ACC112 (cell line): Measurements from ENCODE around the gene NXNL1.

Source experiments
- H2AFZ ChIP-seq: fragments of 200-600 bp; sonication (generic); one replicate; pipeline ENCODE4 v1.6.0; 2017; ENCODE audit warnings: antibody characterized with exemption, low read length; ENCODE audit not compliant: unreplicated experiment
- H3K27ac ChIP-seq: fragments of 200-600 bp; sonication (generic); 2 replicates; pipeline ENCODE4 v1.5.1; 2014; ENCODE audit warnings: low read depth, mild to moderate bottlenecking, antibody characterized with exemption, low read length, moderate library complexity
- H3K27me3 ChIP-seq: fragments of 200-600 bp; sonication (generic); 2 replicates; pipeline ENCODE4 v1.6.1; 2014; ENCODE audit warnings: mild to moderate bottlenecking, antibody characterized with exemption, low read length, moderate library complexity, mixed read lengths; ENCODE audit not compliant: insufficient read depth
- H3K36me3 ChIP-seq: fragments of 200-600 bp; sonication (generic); 2 replicates; pipeline ENCODE4 v1.6.1; 2016; ENCODE audit warnings: mild to moderate bottlenecking, antibody characterized with exemption, low read length, moderate library complexity, mixed read lengths; ENCODE audit not compliant: insufficient read depth
- H3K4me1 ChIP-seq: fragments of 200-600 bp; sonication (generic); one replicate; pipeline ENCODE4 v1.6.1; 2016; ENCODE audit warnings: low read length, mixed read lengths; ENCODE audit not compliant: insufficient read depth, unreplicated experiment, control insufficient read depth
- H3K4me3 ChIP-seq: fragments of 200-600 bp; sonication (generic); 2 replicates; pipeline ENCODE4 v1.5.1; 2014; ENCODE audit warnings: mild to moderate bottlenecking, low read depth, low read length
- H3K79me2 ChIP-seq: fragments of 200-600 bp; sonication (generic); one replicate; pipeline ENCODE4 v1.6.0; 2016; ENCODE audit warnings: low read length; ENCODE audit not compliant: control insufficient read depth, unreplicated experiment, insufficient read depth

NXNL1 gene

GRCh38 chr19:17414097-17414496 is 46.6 kb downstream of the NXNL1 start:
- Histone ChIP-seq H2AFZ (no peak overlapping the region), H3K4me1 (peaks cover 5% of the 10 kb centered on the region), H3K27me3 (no peaks in the 10 kb centered on the region), H3K79me2 (no peaks in the 10 kb centered on the region), H3K36me3 (no peaks in the 10 kb centered on the region), H3K4me3 (no peak overlapping the region), H3K27ac (no peak overlapping the region)

GRCh38 chr19:17411801-17412200 is 48.9 kb downstream of the NXNL1 start:
- Histone ChIP-seq H3K27me3 (no peaks in the 10 kb centered on the region), H2AFZ (no peak overlapping the region), H3K27ac (no peak overlapping the region), H3K4me3 (no peak overlapping the region), H3K36me3 (no peaks in the 10 kb centered on the region), H3K79me2 (peaks cover 3% of the 10 kb centered on the region), H3K4me1 (peaks cover 3% of the 10 kb centered on the region)

GRCh38 chr19:17409990-17410389 is 50.7 kb downstream of the NXNL1 start:
- Histone ChIP-seq H2AFZ (no peak overlapping the region), H3K27ac (no peak overlapping the region), H3K4me1 (peaks cover 15% of the 10 kb centered on the region), H3K4me3 (no peak overlapping the region), H3K27me3 (no peaks in the 10 kb centered on the region), H3K36me3 (no peaks in the 10 kb centered on the region), H3K79me2 (peaks cover 21% of the 10 kb centered on the region)

GRCh38 chr19:17406887-17407196 is 53.9 kb downstream of the NXNL1 start:
- Histone ChIP-seq H3K79me2 (peaks cover 36% of the 10 kb centered on the region), H3K36me3 (peaks cover 3% of the 10 kb centered on the region; the same call in 1 of the 2 replicates), H3K4me1 (peaks cover 15% of the 10 kb centered on the region), H2AFZ (no peak overlapping the region), H3K27me3 (no peaks in the 10 kb centered on the region), H3K27ac (peak overlapping the region; percentile 83; the same call in 1 of the 2 replicates), H3K4me3 (peak overlapping the region; percentile 84)

GRCh38 chr19:17406046-17406886 is 54.5 kb downstream of the NXNL1 start:
- Histone ChIP-seq H3K27me3 (no peaks in the 10 kb centered on the region), H3K4me1 (peaks cover 15% of the 10 kb centered on the region), H3K4me3 (peak overlapping the region; percentile 84), H3K27ac (peak overlapping the region; percentile 83), H2AFZ (peak overlapping the region; percentile 60), H3K79me2 (peaks cover 36% of the 10 kb centered on the region), H3K36me3 (peaks cover 3% of the 10 kb centered on the region; the same call in 1 of the 2 replicates)
